Neutrophil (primary cell): ENCODE measurements around the gene DVL1.

Experiments
- H3K27ac ChIP-seq: fragments of 200-600 bp; sonication (generic); 2 replicates; pipeline ENCODE4 v1.5.1; 2016; ENCODE audit warnings: mild to moderate bottlenecking, moderate library complexity
- H3K27me3 ChIP-seq: fragments of 200-600 bp; sonication (generic); 2 replicates; pipeline ENCODE4 v1.6.0; 2016; ENCODE audit warnings: mild to moderate bottlenecking
- H3K36me3 ChIP-seq: fragments of 200-600 bp; sonication (generic); 2 replicates; pipeline ENCODE4 v1.5.1; 2017
- H3K4me1 ChIP-seq, 2 experiments: fragments of 200-600 bp in 1 of 2; sonication (generic) in 1 of 2; 1 replicate in 1 of 2; 2 replicates in 1 of 2; pipeline versions ENCODE4 v1.5.1 to v1.6.1; 2013 to 2016; ENCODE audit warnings: low read depth in 1 of 2, low read length in 1 of 2, mild to moderate bottlenecking in 1 of 2, moderate library complexity in 1 of 2; ENCODE audit not compliant: control insufficient read depth in 1 of 2, insufficient read depth in 1 of 2
- H3K4me3 ChIP-seq, 2 experiments: fragments of 200-600 bp in 1 of 2; sonication (generic) in 1 of 2; 1 replicate in 1 of 2; 2 replicates in 1 of 2; pipeline ENCODE4 v1.5.1; 2013 to 2016; ENCODE audit warnings: low read depth in 1 of 2, low read length in 1 of 2, mild to moderate bottlenecking in 1 of 2, moderate library complexity in 1 of 2
- H3K9me3 ChIP-seq: fragments of 200-600 bp; sonication (generic); 2 replicates; pipeline ENCODE4 v1.5.1; 2016
- TF ChIP-seq, protein P1 (sequence below): fragments of 200-600 bp; sonication (generic); IDR thresholded peaks from 2 replicates; pipeline ENCODE4 v1.5.1; 2016; ENCODE audit warnings: antibody characterized with exemption

DVL1 gene

DNA sequence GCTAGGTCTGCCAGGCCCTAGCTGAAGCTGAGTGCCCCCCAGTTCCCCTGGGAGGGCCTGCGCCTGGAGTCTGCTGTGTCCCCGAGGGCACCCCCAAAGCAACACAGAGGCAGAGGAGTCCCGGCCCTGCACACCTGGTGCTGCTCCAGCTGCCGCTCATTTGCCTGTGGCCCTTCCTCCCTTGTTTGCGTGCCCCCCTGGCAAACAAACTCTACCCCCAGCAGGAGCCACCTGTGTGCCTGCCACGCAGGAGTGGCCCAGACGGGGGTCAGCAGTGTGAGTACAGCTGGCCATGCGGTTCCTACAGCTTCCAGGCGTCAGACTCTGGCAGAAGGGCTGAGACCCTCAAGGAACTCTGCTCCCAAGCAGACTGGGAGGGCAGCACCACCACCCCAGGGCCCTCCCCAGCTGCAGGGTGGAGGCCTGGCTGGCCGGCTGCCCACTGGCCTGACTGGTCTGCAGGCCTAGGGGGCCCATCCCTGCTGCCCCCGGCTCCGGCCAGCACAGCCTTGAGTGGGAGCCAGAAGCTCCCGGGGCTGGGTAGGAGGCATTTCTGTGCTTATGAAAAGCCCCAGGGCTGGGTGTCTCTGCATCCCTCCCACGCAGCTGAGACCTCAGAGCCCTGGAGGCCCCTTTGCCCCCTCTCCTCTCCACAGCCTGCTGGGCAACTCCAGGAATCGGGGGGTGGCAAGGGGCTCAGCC, 18.7 kb downstream of the DVL1 start:
- TF ChIP-seq, protein P1, sequence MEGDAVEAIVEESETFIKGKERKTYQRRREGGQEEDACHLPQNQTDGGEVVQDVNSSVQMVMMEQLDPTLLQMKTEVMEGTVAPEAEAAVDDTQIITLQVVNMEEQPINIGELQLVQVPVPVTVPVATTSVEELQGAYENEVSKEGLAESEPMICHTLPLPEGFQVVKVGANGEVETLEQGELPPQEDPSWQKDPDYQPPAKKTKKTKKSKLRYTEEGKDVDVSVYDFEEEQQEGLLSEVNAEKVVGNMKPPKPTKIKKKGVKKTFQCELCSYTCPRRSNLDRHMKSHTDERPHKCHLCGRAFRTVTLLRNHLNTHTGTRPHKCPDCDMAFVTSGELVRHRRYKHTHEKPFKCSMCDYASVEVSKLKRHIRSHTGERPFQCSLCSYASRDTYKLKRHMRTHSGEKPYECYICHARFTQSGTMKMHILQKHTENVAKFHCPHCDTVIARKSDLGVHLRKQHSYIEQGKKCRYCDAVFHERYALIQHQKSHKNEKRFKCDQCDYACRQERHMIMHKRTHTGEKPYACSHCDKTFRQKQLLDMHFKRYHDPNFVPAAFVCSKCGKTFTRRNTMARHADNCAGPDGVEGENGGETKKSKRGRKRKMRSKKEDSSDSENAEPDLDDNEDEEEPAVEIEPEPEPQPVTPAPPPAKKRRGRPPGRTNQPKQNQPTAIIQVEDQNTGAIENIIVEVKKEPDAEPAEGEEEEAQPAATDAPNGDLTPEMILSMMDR: no peak
- Histone ChIP-seq H3K4me3 (no peak overlapping the region), H3K4me1 (peaks cover 11 to 15% of the 10 kb centered on the region in 2 experiments)

GRCh38 chr1:1329304-1330210, 19.7 kb downstream of the DVL1 start:
- H3K27me3 ChIP-seq: no peaks in the 10 kb centered on the region
- H3K27ac ChIP-seq: no peak overlapping the region
- H3K9me3 ChIP-seq: no peaks in the 10 kb centered on the region
- no peak overlapping the region for H3K4me3 ChIP-seq
- H3K36me3 ChIP-seq: peaks cover 30% of the 10 kb centered on the region
- peaks cover 20 to 22% of the 10 kb centered on the region in 2 experiments for H3K4me1 ChIP-seq
- TF ChIP-seq, protein P1: no peak

More for the DNA sequence above, 18.7 kb downstream of the DVL1 start:
- no peaks in the 10 kb centered on the region for H3K27me3 ChIP-seq
- H3K9me3 ChIP-seq: no peaks in the 10 kb centered on the region
- peaks cover 30% of the 10 kb centered on the region for H3K36me3 ChIP-seq
- no peak overlapping the region for H3K27ac ChIP-seq

- H3K4me1 ChIP-seq: peaks cover 26 to 32% of the 10 kb centered on the region in 2 experiments
- H3K27ac ChIP-seq: no peak overlapping the region
- H3K27me3 ChIP-seq: no peaks in the 10 kb centered on the region
- H3K36me3 ChIP-seq: peaks cover 30% of the 10 kb centered on the region
- TF ChIP-seq, protein P1: no peak
- no peak overlapping the region for H3K4me3 ChIP-seq
- no peaks in the 10 kb centered on the region for H3K9me3 ChIP-seq
These were observed 21.0 kb downstream of the DVL1 start for GRCh38 chr1:1328254-1328653.

DNA sequence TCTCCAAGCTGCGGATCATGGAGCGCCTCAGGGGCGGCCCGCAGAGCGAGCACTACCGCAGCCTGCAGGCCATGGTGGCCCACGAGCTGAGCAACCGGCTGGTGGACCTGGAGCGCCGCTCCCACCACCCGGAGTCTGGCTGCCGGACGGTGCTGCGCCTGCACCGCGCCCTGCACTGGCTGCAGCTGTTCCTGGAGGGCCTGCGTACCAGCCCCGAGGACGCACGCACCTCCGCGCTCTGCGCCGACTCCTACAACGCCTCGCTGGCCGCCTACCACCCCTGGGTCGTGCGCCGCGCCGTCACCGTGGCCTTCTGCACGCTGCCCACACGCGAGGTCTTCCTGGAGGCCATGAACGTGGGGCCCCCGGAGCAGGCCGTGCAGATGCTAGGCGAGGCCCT, 21.9 kb downstream of the DVL1 start:
- TF ChIP-seq, protein P1: no peak
- Histone ChIP-seq H3K4me1 (peaks cover 31 to 33% of the 10 kb centered on the region in 2 experiments), H3K27me3 (no peaks in the 10 kb centered on the region), H3K9me3 (no peaks in the 10 kb centered on the region), H3K27ac (no peak overlapping the region), H3K4me3 (no peak overlapping the region), H3K36me3 (peaks cover 30% of the 10 kb centered on the region)

- peak overlapping the region in 1 of 2 experiments; percentile 82 for H3K4me3 ChIP-seq
- no peak overlapping the region for H3K27ac ChIP-seq
- H3K9me3 ChIP-seq: no peaks in the 10 kb centered on the region
- no peaks in the 10 kb centered on the region for H3K27me3 ChIP-seq
- H3K4me1 ChIP-seq: peaks cover 28 to 33% of the 10 kb centered on the region in 2 experiments
- H3K36me3 ChIP-seq: peaks cover 32% of the 10 kb centered on the region
- TF ChIP-seq, protein P1: no peak
These were observed 23.1 kb downstream of the DVL1 start for GRCh38 chr1:1326075-1326605.
